ENCODE measurements around the gene RRAGC. TPM values are rescaled to one million over a fixed set of nuclear protein-coding genes. Genes with fewer than 3 reads are reported as not detected.
"Not testable (repeated sequence)": the region's sequence is repeated elsewhere in the genome, so short reads cannot be mapped to it uniquely, and the experiment has no call there.

Gene RRAGC
- total RNA-seq, 1 experiment from 2014 or later, result 4.3 TPM

- DNase-seq (ENCODE audit: low spot score), result peak; percentile 48
These were observed 575 bp downstream of the RRAGC start for GRCh38 chr1:38858833-38859560.

- no peak for DNase-seq (ENCODE audit: low spot score)
These were observed 6.8 kb downstream of the RRAGC start for GRCh38 chr1:38852780-38853179.

- no peak for DNase-seq (ENCODE audit: low spot score)
These were observed 11.5 kb downstream of the RRAGC start for GRCh38 chr1:38848071-38848470.

- DNase-seq (ENCODE audit: low spot score), result no peak
These were observed 13.4 kb downstream of the RRAGC start for GRCh38 chr1:38846210-38846609.

GRCh38 chr1:38845088-38845487 is 14.5 kb downstream of the RRAGC start:
- DNase-seq (ENCODE audit: low spot score), result not testable (repeated sequence)

GRCh38 chr1:38840281-38840680 is 19.3 kb downstream of the RRAGC start:
- no peak for DNase-seq (ENCODE audit: low spot score)

GRCh38 chr1:38839363-38839762 is 20.2 kb downstream of the RRAGC start:
- no peak for DNase-seq (ENCODE audit: low spot score)

- DNase-seq (ENCODE audit: low spot score), result not testable (repeated sequence)
These were observed 23.3 kb downstream of the RRAGC start for GRCh38 chr1:38836316-38836715.

GRCh38 chr1:38834937-38835827 is 24.4 kb downstream of the RRAGC start:
- DNase-seq (ENCODE audit: low spot score), result peak; percentile 92

GRCh38 chr1:38834221-38834782 is 25.3 kb downstream of the RRAGC start:
- DNase-seq (ENCODE audit: low spot score), result no peak

- DNase-seq (ENCODE audit: low spot score), result no peak
These were observed 26.4 kb downstream of the RRAGC start for GRCh38 chr1:38833146-38833545.

- DNase-seq (ENCODE audit: low spot score), result no peak
These were observed 27.2 kb downstream of the RRAGC start for GRCh38 chr1:38832370-38832734.

GRCh38 chr1:38831731-38832369 is 27.7 kb downstream of the RRAGC start:
- no peak for DNase-seq (ENCODE audit: low spot score)

GRCh38 chr1:38829368-38829767 is 30.2 kb downstream of the RRAGC start:
- DNase-seq (ENCODE audit: low spot score), result no peak

- no peak for DNase-seq (ENCODE audit: low spot score)
These were observed 32.3 kb downstream of the RRAGC start for GRCh38 chr1:38827318-38827717.

- DNase-seq (ENCODE audit: low spot score), result no peak
These were observed 32.7 kb downstream of the RRAGC start for GRCh38 chr1:38826886-38827285.

- no peak for DNase-seq (ENCODE audit: low spot score)
These were observed 33.3 kb downstream of the RRAGC start for GRCh38 chr1:38826262-38826661.

GRCh38 chr1:38820860-38821259 is 38.7 kb downstream of the RRAGC start:
- no peak for DNase-seq (ENCODE audit: low spot score)

GRCh38 chr1:38819516-38819915 is 40.1 kb downstream of the RRAGC start:
- no peak for DNase-seq (ENCODE audit: low spot score)

GRCh38 chr1:38819040-38819439 is 40.5 kb downstream of the RRAGC start:
- DNase-seq (ENCODE audit: low spot score), result no peak

- no peak for DNase-seq (ENCODE audit: low spot score)
These were observed 41.2 kb downstream of the RRAGC start for GRCh38 chr1:38818175-38818976.
